ENCODE measurements around the gene SCARF1.

Gene SCARF1

GRCh38 chr17:1646199-1646875 is 805 bp upstream of the SCARF1 start:
- Histone ChIP-seq H3K4me3 (ENCODE audit: low read length) (no peak overlapping the region), H3K4me2 (ENCODE audit: low read length) (no peak overlapping the region), H3K9me3 (replicated peaks; ENCODE audit: low read length) (no peaks in the 10 kb centered on the region), H3K36me3 (ENCODE audit: insufficient read depth, low read length) (peaks cover 12% of the 10 kb centered on the region), H3K9ac (ENCODE audit: low read depth, low read length) (no peak overlapping the region), H3K27me3 (ENCODE audit: control insufficient read depth, insufficient read depth, low read length) (no peaks in the 10 kb centered on the region), H3K4me1 (ENCODE audit: control insufficient read depth, insufficient read depth, low read length) (peaks cover 36% of the 10 kb centered on the region)

GRCh38 chr17:1644493-1645206 is 882 bp downstream of the SCARF1 start:
- Histone ChIP-seq H3K4me3 (ENCODE audit: low read length) (no peak overlapping the region), H3K9me3 (replicated peaks; ENCODE audit: low read length) (no peaks in the 10 kb centered on the region), H3K4me1 (ENCODE audit: control insufficient read depth, insufficient read depth, low read length) (peaks cover 25% of the 10 kb centered on the region), H3K4me2 (ENCODE audit: low read length) (no peak overlapping the region), H3K9ac (ENCODE audit: low read depth, low read length) (no peak overlapping the region), H3K36me3 (ENCODE audit: insufficient read depth, low read length) (no peaks in the 10 kb centered on the region), H3K27me3 (ENCODE audit: control insufficient read depth, insufficient read depth, low read length) (peaks cover 4% of the 10 kb centered on the region)

GRCh38 chr17:1643999-1644492 is 1.5 kb downstream of the SCARF1 start:
- H3K4me2 ChIP-seq (ENCODE audit: low read length): peak overlapping the region; percentile 93
- H3K9me3 ChIP-seq (replicated peaks; ENCODE audit: low read length): no peaks in the 10 kb centered on the region
- H3K27me3 ChIP-seq (ENCODE audit: control insufficient read depth, insufficient read depth, low read length): peaks cover 4% of the 10 kb centered on the region
- H3K4me1 ChIP-seq (ENCODE audit: control insufficient read depth, insufficient read depth, low read length): peaks cover 23% of the 10 kb centered on the region
- H3K9ac ChIP-seq (ENCODE audit: low read depth, low read length): peak overlapping the region; percentile 43
- H3K4me3 ChIP-seq (ENCODE audit: low read length): peak overlapping the region; percentile 66
- no peaks in the 10 kb centered on the region for H3K36me3 ChIP-seq (ENCODE audit: insufficient read depth, low read length)

GRCh38 chr17:1643293-1643998 is 2.1 kb downstream of the SCARF1 start:
- Histone ChIP-seq H3K36me3 (ENCODE audit: insufficient read depth, low read length) (no peaks in the 10 kb centered on the region), H3K4me2 (ENCODE audit: low read length) (peak overlapping the region; percentile 93), H3K4me3 (ENCODE audit: low read length) (peak overlapping the region; percentile 66), H3K4me1 (ENCODE audit: control insufficient read depth, insufficient read depth, low read length) (peaks cover 21% of the 10 kb centered on the region), H3K27me3 (ENCODE audit: control insufficient read depth, insufficient read depth, low read length) (peaks cover 4% of the 10 kb centered on the region), H3K9me3 (replicated peaks; ENCODE audit: low read length) (no peaks in the 10 kb centered on the region), H3K9ac (ENCODE audit: low read depth, low read length) (peak overlapping the region; percentile 43)

GRCh38 chr17:1641065-1641403 is 4.5 kb downstream of the SCARF1 start:
- H3K4me2 ChIP-seq (ENCODE audit: low read length): no peak overlapping the region
- no peak overlapping the region for H3K9ac ChIP-seq (ENCODE audit: low read depth, low read length)
- no peaks in the 10 kb centered on the region for H3K9me3 ChIP-seq (replicated peaks; ENCODE audit: low read length)
- H3K4me3 ChIP-seq (ENCODE audit: low read length): no peak overlapping the region
- H3K27me3 ChIP-seq (ENCODE audit: control insufficient read depth, insufficient read depth, low read length): peaks cover 7% of the 10 kb centered on the region
- H3K4me1 ChIP-seq (ENCODE audit: control insufficient read depth, insufficient read depth, low read length): peaks cover 14% of the 10 kb centered on the region
- no peaks in the 10 kb centered on the region for H3K36me3 ChIP-seq (ENCODE audit: insufficient read depth, low read length)

GRCh38 chr17:1640329-1641064 is 5.0 kb downstream of the SCARF1 start:
- H3K4me2 ChIP-seq (ENCODE audit: low read length): no peak overlapping the region
- peaks cover 14% of the 10 kb centered on the region for H3K4me1 ChIP-seq (ENCODE audit: control insufficient read depth, insufficient read depth, low read length)
- H3K4me3 ChIP-seq (ENCODE audit: low read length): no peak overlapping the region

GRCh38 chr17:1639549-1640180 is 5.9 kb downstream of the SCARF1 start:
- H3K9me3 ChIP-seq (replicated peaks; ENCODE audit: low read length): no peaks in the 10 kb centered on the region
- H3K4me1 ChIP-seq (ENCODE audit: control insufficient read depth, insufficient read depth, low read length): peaks cover 14% of the 10 kb centered on the region
- H3K27me3 ChIP-seq (ENCODE audit: control insufficient read depth, insufficient read depth, low read length): peaks cover 7% of the 10 kb centered on the region
- no peak overlapping the region for H3K4me3 ChIP-seq (ENCODE audit: low read length)
- no peak overlapping the region for H3K4me2 ChIP-seq (ENCODE audit: low read length)
- no peaks in the 10 kb centered on the region for H3K36me3 ChIP-seq (ENCODE audit: insufficient read depth, low read length)
- no peak overlapping the region for H3K9ac ChIP-seq (ENCODE audit: low read depth, low read length)

More at GRCh38 chr17:1640329-1641064, 5.0 kb downstream of the SCARF1 start:
- Histone ChIP-seq H3K9ac (ENCODE audit: low read depth, low read length) (no peak overlapping the region), H3K9me3 (replicated peaks; ENCODE audit: low read length) (no peaks in the 10 kb centered on the region), H3K27me3 (ENCODE audit: control insufficient read depth, insufficient read depth, low read length) (peaks cover 7% of the 10 kb centered on the region), H3K36me3 (ENCODE audit: insufficient read depth, low read length) (no peaks in the 10 kb centered on the region)

- Histone ChIP-seq H3K9me3 (replicated peaks; ENCODE audit: low read length) (no peaks in the 10 kb centered on the region), H3K27me3 (ENCODE audit: control insufficient read depth, insufficient read depth, low read length) (peaks cover 7% of the 10 kb centered on the region), H3K4me1 (ENCODE audit: control insufficient read depth, insufficient read depth, low read length) (peaks cover 5% of the 10 kb centered on the region), H3K4me3 (ENCODE audit: low read length) (no peak overlapping the region), H3K9ac (ENCODE audit: low read depth, low read length) (no peak overlapping the region), H3K36me3 (ENCODE audit: insufficient read depth, low read length) (no peaks in the 10 kb centered on the region), H3K4me2 (ENCODE audit: low read length) (no peak overlapping the region)
Observed at GRCh38 chr17:1638624-1639300, 6.8 kb downstream of the SCARF1 start.

- H3K4me2 ChIP-seq (ENCODE audit: low read length): no peak overlapping the region
- no peaks in the 10 kb centered on the region for H3K4me1 ChIP-seq (ENCODE audit: control insufficient read depth, insufficient read depth, low read length)
- peaks cover 7% of the 10 kb centered on the region for H3K27me3 ChIP-seq (ENCODE audit: control insufficient read depth, insufficient read depth, low read length)
Observed at GRCh38 chr17:1638171-1638590, 7.4 kb downstream of the SCARF1 start.

GRCh38 chr17:1636732-1637285 is 8.7 kb downstream of the SCARF1 start:
- H3K9ac ChIP-seq (ENCODE audit: low read depth, low read length): no peak overlapping the region
- H3K27me3 ChIP-seq (ENCODE audit: control insufficient read depth, insufficient read depth, low read length): peaks cover 7% of the 10 kb centered on the region

More at GRCh38 chr17:1638171-1638590, 7.4 kb downstream of the SCARF1 start:
- H3K9ac ChIP-seq (ENCODE audit: low read depth, low read length): no peak overlapping the region
- no peak overlapping the region for H3K4me3 ChIP-seq (ENCODE audit: low read length)
- no peaks in the 10 kb centered on the region for H3K9me3 ChIP-seq (replicated peaks; ENCODE audit: low read length)
- H3K36me3 ChIP-seq (ENCODE audit: insufficient read depth, low read length): no peaks in the 10 kb centered on the region

More at GRCh38 chr17:1636732-1637285, 8.7 kb downstream of the SCARF1 start:
- H3K4me3 ChIP-seq (ENCODE audit: low read length): no peak overlapping the region
- H3K36me3 ChIP-seq (ENCODE audit: insufficient read depth, low read length): no peaks in the 10 kb centered on the region
- H3K4me1 ChIP-seq (ENCODE audit: control insufficient read depth, insufficient read depth, low read length): no peaks in the 10 kb centered on the region
- H3K9me3 ChIP-seq (replicated peaks; ENCODE audit: low read length): no peaks in the 10 kb centered on the region
- H3K4me2 ChIP-seq (ENCODE audit: low read length): no peak overlapping the region
